CD4-positive, alpha-beta T cell treated with Interleukin-15 for 4 hours (primary cell): ENCODE results near the gene OTOF.

Experiments used
- DNase-seq: peaks from one replicate; pipeline ENCODE4 v3.0.0-alpha.2; 2020; ENCODE audit warnings: low spot score

The OTOF gene

GRCh38 chr2:26449278-26450030 lies 28.5 kb downstream of the OTOF start:
- no peak for DNase-seq

- no peak for DNase-seq
Observed at GRCh38 chr2:26448651-26449050, 29.3 kb downstream of the OTOF start.

GRCh38 chr2:26444236-26444635 lies 33.7 kb downstream of the OTOF start:
- DNase-seq, result no peak

- no peak for DNase-seq
Observed at GRCh38 chr2:26442707-26443106, 35.2 kb downstream of the OTOF start.

- DNase-seq, result no peak
Observed at GRCh38 chr2:26442301-26442700, 35.6 kb downstream of the OTOF start.

- no peak for DNase-seq
Observed at GRCh38 chr2:26438926-26439325, 39.0 kb downstream of the OTOF start.

GRCh38 chr2:26438526-26438925 lies 39.4 kb downstream of the OTOF start:
- DNase-seq, result no peak

GRCh38 chr2:26435106-26435505 lies 42.8 kb downstream of the OTOF start:
- DNase-seq, result no peak

- DNase-seq, result no peak
Observed at GRCh38 chr2:26432859-26433258, 45.1 kb downstream of the OTOF start.

- no peak for DNase-seq
Observed at GRCh38 chr2:26432363-26432762, 45.6 kb downstream of the OTOF start.

GRCh38 chr2:26430826-26431225 lies 47.1 kb downstream of the OTOF start:
- DNase-seq, result no peak

GRCh38 chr2:26429779-26430578 lies 47.9 kb downstream of the OTOF start:
- DNase-seq, result no peak

GRCh38 chr2:26428846-26429245 lies 49.1 kb downstream of the OTOF start:
- DNase-seq, result no peak

- DNase-seq, result no peak
Observed at GRCh38 chr2:26424221-26424620, 53.7 kb downstream of the OTOF start.

GRCh38 chr2:26423750-26424149 lies 54.2 kb downstream of the OTOF start:
- DNase-seq, result no peak

GRCh38 chr2:26422947-26423629 lies 54.8 kb downstream of the OTOF start:
- DNase-seq, result no peak

- no peak for DNase-seq
Observed at GRCh38 chr2:26421961-26422360, 56.0 kb downstream of the OTOF start.

GRCh38 chr2:26414311-26414710 lies 63.6 kb downstream of the OTOF start:
- no peak for DNase-seq

- DNase-seq, result peak; percentile 6
Observed at GRCh38 chr2:26412091-26412673, 65.7 kb downstream of the OTOF start.

- DNase-seq, result no peak
Observed at GRCh38 chr2:26411419-26411818, 66.5 kb downstream of the OTOF start.

- DNase-seq, result no peak
Observed at GRCh38 chr2:26410764-26411243, 67.1 kb downstream of the OTOF start.

- DNase-seq, result no peak
Observed at GRCh38 chr2:26409785-26410184, 68.1 kb downstream of the OTOF start.
